Right renal cortex interstitium (tissue), 3 donors: ENCODE data around the gene TPK1. TPM values are rescaled to one million over a fixed set of nuclear protein-coding genes. Genes with fewer than 3 reads are reported as not detected.

Experiments
- DNase-seq, 3 donors: peaks; one replicate each; pipeline ENCODE4 v3.0.0-alpha.2; 2013; ENCODE audit warnings: low read depth in 3 of 3, low spot score in 2 of 3
- polyA plus RNA-seq, 3 donors: library from polyadenylated mRNA; unstranded; fragments of 120-200 nt; gene quantifications; one replicate each; pipeline ENCODE4 v1.2.1, GENCODE V29; 2013; ENCODE audit not compliant: insufficient read length in 3 of 3

The TPK1 gene
- polyA plus RNA-seq, 3 donors, result 9.2 to 10.9 (median 9.6) TPM

DNA sequence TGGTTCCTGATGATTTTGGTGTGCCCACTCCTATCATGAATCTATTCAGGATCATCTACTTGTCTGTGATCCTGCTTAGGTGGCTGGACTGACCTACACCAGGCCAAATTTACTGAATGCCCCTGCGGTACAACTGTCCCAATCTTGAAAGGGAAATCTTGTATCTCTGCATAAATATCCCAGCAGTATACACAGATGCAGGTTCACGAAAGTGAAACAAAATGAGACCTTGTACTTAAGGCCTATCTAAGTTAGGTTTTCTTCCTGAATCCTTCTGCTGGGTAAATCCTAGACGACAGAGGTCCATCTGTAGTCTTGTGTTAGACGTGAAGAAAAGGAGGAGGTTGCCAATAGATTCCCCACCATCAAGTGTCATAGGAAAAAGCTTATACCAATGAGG is 346.9 kb downstream of the TPK1 start:
- DNase-seq, result no peak

DNA sequence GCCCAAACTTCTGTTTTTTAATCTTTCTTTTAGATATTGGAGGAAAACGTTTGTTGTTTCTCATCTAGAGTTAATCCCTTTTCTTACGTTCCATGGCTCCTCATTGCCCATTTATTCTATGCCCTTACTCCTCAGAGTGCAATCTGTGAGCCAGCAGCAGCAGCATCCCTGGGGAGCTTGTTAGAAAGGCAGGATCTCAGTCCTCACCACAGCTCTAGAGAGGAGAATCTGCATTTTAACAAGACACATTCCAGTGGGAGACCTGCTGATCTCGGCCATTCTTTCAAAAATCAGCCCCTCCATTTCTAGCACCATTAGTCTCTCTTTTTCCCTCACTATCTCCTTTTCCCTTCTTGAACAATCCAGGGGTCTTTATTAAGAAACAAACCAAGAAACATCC is 348.0 kb downstream of the TPK1 start:
- DNase-seq, result no peak

DNA sequence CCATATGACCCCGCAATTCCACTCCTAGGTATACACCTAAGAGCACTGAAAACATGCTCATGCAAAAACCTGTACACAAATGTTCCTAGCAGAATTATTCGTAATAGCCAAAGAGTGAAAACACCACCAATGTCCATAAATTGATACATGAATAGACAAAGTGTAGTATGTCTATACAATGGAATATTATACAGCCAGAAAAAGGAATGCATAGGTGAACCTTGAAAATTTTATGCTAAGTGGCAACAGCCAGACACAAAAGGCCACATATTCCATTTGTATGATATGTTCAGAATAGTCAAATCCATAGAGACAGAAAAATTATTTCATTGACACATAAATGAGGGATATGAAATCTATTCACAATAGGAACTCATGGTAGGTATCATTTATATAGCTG is 351.4 kb downstream of the TPK1 start:
- no peak for DNase-seq

DNA sequence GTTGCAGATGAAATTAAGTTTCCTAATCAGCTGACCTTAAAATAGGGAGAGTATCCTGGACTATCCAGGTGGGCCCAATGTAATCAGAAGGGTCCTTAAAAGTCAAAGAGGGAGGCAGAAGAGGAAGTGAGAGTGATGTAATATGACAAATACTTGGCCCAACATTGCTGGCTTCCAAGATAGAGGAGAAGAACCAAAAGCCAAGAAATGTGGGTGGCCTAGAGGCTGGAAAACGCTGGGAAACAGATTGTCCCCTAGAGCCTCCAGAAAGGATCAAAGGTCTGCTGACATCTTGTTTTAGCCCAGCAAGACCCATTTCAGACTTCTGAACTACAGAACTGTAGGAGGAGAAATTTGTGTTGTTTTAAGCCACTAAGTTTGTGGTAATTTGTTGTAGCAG is 352.7 kb downstream of the TPK1 start:
- no peak for DNase-seq

DNA sequence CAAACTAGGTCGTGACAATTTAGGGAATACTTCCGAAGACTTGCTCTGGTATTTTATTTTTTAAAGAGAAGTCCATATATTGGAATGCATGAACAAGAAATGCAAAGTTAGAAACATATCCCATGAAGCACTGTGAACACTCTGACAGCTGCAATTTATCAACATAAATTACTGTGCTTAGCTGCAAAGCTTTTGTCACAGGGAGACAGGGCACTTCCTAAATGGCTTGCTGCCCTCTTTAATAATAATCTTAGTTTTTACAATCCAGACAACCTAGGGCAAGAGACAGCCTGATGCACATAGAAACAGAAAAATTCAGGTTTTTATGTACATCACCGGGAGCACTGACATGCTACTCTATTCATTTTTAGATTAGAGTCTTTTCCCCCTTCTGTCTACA is 354.0 kb downstream of the TPK1 start:
- DNase-seq, result no peak

DNA sequence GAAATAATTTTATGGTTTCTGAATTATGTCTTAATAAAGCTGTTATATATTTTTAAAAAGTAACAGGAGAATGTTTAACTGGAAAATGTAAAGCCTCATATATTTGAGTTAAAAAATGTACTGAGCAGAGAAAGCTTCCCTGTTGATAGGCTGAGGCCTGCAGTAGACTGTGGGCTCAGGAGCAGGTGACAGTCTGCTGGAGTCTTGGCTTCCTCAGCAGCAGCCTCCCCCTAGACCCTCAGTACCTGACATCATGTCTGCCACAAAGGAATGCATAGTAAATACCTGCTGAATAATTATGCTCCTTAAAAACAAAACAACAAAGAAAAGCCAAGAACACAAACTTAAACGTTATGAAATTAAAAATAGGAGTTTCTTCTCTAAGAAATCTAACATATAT is 358.5 kb downstream of the TPK1 start:
- DNase-seq, result no peak

DNA sequence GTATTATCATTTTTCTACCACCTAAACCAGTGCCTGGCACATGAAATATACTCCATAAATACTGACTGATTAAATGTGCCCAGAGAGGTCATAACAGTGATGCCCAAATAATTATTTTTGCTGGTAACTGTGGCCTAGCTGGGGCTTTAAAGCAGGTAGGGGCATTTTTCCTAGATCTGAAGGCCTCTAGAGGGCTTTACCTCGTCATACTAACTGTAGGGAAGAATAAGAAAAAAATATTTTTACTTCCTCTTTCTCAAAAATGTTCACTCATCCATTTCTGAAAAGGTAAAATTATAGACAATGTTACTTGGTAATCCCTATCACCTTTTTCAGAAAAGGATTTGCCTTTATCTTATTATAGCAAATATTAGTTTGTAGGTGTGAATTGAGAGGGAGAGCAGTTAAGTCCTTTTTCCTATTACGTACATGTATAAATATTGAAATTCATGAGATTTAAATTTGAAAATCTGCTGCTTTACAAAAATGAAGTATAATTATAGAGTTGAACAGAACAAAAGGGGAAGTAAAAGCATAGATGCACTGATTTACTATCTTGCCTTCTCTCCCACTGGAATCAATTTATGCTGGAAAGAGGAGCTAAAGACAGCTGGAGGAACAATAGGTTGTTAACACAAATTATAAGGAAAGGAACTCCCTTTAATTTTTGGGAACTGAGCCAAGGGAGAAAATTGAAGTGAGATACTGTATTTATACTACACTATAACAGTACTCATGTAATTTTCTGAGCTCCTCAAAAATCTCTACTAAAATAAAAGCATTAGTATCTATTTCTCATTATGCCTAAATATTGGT is 360.8 kb downstream of the TPK1 start:
- DNase-seq, result no peak

DNA sequence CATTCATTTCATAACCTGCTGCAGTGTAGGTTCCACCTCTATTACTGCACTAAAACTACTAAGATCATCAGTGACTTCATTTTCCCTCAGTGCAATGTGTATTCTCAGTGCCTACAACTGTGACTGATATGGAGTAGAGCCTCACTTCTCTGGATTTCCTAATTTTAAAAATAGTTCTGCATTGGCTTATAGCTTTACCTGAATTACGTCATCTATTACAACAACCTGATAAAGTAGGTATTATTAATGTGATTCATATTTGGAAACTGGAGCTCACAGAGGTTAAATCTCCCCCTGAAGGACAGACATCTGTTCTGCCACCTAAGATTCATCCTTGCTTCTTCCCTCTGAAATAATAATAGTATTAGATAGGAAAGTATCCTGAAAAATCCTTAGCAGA is 361.5 kb downstream of the TPK1 start:
- no peak for DNase-seq

DNA sequence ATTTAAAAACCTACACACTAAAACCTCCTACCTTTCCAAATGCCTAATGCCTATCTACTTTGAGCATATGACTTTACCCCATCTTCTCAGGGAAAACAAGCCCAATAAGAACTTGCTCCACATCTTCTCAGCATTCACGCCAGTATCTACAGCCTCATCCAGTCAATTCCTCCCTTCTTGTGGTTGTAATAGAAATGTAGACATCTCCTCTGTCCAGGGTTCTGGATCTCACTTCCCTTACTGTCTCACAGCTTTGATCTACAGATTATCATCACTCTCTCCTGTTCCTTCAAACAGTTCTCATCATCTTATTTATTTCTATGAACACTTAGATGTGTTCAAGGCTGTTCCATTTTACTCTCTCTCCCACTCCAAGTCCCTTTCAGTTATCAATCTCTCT is 361.9 kb downstream of the TPK1 start:
- no peak for DNase-seq

DNA sequence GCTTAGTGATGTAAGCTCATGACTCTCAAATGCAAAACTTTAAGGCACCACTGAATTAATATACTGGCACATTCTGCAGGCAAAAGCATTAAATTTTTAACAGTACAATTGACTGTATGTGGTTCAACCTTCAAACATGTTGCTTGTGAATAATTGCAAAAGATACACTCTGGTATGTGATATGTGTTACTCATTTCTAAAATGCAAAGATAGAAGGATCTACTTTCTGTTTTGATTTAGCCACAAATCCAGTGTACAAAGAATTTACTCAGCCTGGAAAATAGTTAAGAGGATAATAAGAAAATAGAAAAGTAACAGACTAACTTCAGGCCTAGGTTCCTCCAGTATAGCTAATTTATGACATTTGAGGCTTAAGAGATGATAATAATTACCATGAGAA is 365.8 kb downstream of the TPK1 start:
- DNase-seq, result no peak

DNA sequence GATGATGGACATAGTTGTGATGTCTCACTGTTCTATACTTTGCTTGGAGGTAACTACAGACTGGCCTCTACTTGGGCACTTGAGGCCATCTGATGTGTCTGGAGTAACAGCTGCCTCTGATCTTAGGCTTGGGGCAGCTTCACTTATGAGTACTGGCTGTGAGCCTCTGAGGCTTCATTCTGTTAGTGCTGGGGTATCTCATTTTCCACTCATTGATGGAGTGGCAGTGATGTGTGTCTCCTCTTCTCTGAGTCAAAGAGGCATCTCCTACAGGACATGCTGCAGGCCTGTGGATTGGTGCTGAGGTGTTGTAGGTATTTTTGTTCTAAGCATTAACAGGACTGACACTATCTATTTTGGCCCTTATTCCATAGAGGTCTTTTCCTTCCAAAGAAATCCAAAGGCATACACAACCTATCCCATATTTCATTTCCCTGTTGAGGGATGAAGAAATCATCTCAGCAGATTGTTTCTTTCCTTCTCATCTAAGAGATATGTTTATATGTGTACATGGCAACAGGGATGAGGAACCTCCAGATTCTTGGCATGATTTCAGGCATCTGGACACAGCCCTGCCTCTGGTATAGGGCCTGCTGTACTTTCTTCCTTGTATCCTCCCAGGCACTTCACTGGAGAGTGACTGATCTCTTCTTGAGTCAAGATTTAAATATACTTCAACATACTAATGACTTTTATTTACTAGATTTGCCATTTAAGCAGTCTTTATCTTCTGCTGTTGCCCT is 366.7 kb downstream of the TPK1 start:
- DNase-seq, result no peak

DNA sequence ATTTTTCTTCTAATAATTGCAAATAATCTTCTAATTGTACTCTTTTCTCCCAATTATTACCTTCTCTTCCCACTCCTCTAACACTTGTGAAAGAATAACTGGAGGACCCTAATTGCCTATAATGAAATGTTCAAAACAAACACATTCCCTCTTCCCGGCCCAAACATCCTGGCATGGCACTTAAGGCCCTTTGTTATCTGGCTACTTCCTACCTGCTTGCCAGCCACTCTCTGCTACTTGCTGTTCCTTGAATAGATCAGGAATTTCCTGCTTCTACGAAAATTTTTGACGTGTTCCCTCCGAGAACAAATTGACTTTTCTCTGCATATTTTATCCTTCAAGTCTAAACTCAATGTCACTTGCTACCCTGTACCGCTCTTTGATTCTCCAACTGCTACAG is 376.2 kb downstream of the TPK1 start:
- no peak for DNase-seq

DNA sequence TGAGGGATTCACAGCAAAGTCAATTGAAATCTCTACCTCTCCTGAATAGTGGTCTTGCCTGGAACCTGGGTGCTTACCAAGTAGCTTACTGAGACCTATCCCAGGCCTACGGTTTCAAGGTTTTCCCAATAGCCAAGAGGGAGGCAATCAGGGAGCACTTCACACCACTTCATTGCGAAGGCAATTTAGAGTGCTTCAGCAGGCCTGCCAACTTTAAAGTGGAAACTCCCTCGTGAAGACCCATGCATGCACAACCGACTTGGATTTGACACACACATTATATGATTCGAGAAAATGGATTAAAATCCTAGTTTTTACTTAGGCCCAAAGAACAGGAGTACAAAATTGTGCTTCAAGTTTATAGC is 380.8 kb downstream of the TPK1 start:
- no peak for DNase-seq

DNA sequence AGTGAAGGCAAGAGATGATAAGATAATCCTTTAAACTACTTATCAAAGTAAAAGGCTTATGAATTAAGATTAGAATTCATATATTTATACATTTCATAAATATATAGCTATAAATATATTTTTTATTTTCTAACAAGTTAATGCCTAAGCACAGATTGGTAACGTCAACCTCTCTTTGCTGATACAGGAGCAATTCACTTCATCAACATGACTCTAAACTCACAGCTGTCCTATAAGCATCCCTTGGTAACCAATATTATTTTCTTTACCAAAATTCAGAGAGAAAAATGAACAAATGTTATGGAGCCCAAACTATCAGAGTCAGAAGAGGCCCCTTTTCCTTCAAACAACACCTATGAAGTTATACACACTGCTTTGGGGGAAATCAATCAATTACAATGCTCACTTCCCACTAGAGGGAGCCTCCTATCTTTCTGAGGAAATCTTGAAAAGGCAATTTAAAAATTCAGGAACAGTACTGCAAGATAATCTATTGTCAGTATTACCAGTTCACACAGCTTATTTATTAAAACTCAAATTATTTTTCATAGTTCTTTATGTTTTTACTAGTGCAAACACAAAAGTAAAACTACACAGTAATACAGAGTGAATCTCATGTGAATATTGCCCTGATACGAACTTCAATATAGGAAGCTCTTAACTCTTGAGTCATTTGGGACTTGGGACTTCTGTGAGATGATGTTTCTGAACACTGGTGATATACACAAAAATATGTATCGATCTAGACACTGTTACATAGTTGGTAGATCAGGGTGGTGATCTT is 381.4 kb downstream of the TPK1 start:
- no peak for DNase-seq

DNA sequence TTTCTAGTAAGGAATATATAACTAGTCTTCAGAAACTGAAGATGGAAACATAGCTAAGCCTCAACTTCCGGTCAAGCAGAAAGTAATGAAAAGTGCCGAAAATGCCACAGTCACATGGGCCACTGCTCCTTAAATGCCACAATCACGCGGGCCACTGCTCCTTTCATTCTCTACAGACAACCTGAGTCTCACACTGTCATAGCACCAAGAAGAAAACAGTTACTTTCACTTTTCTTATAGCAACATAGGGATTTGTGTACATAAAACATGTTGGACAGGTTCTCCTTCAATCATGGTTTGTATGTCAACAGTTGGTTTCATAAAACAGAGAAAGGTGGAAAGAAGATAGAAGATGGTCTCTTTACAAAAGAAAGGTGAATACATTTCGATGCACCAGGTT is 383.8 kb downstream of the TPK1 start:
- DNase-seq, result no peak

DNA sequence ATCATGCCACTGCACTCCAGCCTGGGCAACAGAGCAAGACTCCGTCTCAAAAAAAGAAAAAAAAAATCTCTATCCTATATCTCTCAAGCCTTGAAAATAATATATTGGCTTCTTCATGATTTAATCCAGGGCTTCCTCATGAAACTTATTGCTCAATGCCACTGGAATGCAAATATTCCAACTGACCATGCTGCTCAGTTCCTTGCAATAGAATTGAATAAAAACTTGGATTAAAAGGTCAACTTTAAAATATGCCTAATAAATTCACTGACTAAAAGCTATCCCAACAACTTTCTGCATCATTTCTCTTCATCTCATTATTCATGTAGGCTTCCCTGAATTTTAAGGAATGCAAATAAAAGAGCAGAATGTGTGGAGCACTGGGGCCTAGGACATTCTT is 390.3 kb downstream of the TPK1 start:
- no peak for DNase-seq

DNA sequence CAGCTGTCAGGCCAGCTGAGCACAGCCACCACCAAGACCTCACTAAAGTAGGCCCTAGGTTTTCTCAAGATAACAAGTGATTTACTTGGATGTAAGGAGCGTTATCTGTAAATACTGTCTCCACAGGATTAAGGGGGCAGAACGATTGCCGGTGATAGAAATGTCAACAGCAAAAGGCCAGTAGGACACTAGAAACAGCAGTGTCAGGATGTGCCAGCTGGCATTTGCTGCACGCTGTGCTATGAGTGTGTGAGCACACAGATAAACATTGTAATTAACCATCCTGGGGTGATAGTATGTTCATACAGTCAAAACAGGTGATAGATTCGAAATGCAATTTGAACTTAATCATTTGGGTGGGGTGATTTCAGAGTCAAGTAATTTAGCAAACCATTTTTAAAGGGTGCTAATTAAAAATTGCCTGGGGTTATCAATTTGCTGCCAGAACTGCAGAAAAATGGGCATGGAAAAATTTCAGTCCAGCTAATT is 396.1 kb downstream of the TPK1 start:
- DNase-seq, result no peak

DNA sequence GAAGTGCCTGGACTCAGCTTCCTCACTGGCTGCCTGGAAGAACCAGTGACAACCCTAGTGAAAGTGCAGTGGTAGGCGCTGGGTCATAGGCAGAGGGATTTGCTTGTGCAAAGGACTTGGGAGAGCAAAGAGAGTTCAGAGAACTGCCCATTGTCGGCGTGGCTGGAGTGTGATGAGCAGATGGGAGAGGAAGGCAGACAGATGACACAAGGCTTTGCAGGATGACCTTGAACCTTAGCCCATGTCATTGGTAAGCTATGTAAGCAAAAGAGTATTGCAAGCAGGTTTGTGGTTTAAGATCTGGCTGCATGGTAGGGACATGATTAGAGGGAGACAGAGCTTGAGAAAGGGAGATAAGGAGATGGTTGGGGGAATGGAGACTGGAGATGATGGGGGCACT is 397.1 kb downstream of the TPK1 start:
- DNase-seq, result no peak

DNA sequence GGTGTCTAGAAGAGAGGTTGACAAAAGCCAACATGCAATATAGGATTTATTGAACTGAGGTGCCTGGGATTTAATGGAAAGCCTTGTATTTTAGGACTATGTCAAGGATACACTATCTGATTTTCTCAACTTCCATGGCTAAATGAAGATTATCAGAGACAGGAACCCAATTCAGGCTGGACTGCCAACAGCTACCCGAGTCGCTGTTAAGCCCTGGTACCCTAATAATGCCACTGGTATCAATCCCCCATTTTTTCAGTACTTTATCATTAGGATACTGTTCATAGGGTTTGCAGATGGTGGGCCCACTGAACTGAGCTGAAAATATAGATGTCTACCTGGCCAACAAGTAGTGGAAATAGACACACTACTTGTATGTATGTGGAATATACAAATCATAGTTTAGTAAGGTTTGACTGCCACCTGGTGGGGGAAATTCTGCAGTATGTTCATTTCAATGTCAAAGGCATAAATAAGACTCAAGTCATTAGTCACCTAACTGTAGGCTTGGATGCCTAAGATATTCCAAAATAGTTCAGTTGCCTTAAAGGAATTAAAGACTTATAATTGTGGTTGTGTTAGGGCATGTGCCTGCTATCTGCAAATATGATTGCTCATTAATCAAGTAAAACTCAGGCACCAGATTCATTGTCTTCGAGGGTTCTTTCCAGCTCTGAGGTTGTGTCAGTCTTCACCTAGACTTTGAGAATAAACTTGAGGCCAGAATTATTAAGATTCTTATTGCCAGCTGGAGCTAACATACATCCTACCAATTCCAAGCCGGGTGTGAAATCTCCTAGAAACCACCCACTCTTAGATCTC is 398.3 kb downstream of the TPK1 start:
- peak; percentile 58 to 65 (median 62) for DNase-seq

DNA sequence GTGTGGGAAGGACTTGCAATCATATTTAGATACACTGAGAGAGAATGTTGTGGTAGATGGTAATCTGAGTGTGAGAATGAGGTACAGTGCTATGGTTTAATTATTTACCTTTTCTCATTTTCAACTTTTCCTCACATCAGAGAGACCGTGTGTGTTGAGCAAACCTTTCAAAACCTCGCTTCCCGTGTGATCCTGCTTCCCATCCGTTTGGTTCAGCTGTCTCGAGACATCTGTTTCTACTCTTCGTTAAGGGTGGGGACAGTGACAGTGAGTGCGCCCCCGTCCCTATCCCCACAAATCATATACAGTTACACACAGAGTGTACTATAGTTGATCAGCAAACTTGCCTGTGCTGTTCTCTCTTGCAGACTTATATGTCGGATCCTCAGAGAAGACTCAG is 399.4 kb downstream of the TPK1 start:
- no peak for DNase-seq

DNA sequence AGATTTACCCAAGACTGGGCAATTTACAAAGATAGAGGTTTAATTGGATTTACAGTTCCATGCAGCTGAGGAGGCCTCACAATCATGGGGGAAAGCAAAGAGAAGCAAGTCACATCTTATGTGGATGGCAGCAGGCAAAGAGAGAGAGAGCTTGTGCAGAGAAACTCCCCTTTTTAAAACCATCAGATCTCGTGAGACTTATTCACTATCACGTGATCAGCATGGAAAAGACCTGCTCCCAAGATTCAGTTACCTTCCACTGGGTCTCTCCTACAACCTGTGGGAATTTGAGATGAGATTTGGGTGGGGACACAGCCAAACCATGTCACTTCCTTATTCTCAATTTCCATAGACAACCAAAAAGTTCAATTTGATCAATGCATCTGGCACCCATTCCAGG is 407.4 kb downstream of the TPK1 start:
- DNase-seq, result no peak
